PFSK-1 (cell line): ENCODE measurements around the gene DACT3.

Experiments used
- FOXP2 ChIP-seq: optimal IDR thresholded peaks from 2 replicates; pipeline ENCODE3; 2011; ENCODE audit warnings: borderline replicate concordance, control low read depth, inconsistent platforms; ENCODE audit not compliant: insufficient read depth; ENCODE audit errors: extremely low read length, extremely low read depth
- POLR2AphosphoS5 ChIP-seq: IDR thresholded peaks from 2 replicates; pipeline ENCODE4 v1.6.1; 2012; ENCODE audit warnings: low read depth, mild to moderate bottlenecking, control low read depth, low read length, moderate library complexity
- SIN3A ChIP-seq: IDR thresholded peaks from 2 replicates; pipeline ENCODE4 v1.6.1; 2012; ENCODE audit warnings: mild to moderate bottlenecking, low read length, moderate library complexity, borderline replicate concordance; ENCODE audit not compliant: insufficient read depth
- TAF1 ChIP-seq: IDR thresholded peaks from 2 replicates; pipeline ENCODE4 v1.6.1; 2012; ENCODE audit warnings: low read length, control low read depth, borderline replicate concordance; ENCODE audit not compliant: insufficient read depth
- TF ChIP-seq, protein P1 (sequence below), 2 experiments: IDR thresholded peaks; 2 replicates each; pipeline versions ENCODE4 v1.6.1 to v1.8.0; 2011 to 2012; ENCODE audit warnings: low read depth in 2 of 2, low read length in 2 of 2, control low read depth in 1 of 2, inconsistent platforms in 1 of 2, mild to moderate bottlenecking in 1 of 2, moderate library complexity in 1 of 2; ENCODE audit not compliant: insufficient read depth in 1 of 2

DNA sequence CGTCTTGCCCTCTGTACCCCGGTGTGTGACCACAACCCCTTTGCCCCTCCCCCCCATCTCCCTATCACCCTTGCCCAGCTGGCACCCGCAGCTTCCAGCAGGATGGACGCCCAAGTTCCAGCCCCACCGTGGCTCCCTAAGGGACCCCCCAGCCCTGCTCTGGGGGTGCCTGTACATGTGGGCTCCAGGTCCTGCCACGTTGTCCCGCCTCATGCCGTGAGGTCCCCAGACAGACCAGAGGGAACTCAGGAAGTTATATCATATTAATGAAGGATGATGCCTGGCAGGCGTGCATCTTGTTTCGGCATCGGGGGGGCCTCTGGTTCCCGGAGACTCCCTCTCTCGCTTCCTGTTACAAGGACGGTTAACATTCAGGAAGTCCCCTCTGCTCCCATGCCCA, 34.5 kb downstream of the DACT3 start:
- no peak for TF ChIP-seq SIN3A
- TF ChIP-seq POLR2AphosphoS5 = no peak
- TF ChIP-seq TAF1 = no peak
- TF ChIP-seq, protein P1, sequence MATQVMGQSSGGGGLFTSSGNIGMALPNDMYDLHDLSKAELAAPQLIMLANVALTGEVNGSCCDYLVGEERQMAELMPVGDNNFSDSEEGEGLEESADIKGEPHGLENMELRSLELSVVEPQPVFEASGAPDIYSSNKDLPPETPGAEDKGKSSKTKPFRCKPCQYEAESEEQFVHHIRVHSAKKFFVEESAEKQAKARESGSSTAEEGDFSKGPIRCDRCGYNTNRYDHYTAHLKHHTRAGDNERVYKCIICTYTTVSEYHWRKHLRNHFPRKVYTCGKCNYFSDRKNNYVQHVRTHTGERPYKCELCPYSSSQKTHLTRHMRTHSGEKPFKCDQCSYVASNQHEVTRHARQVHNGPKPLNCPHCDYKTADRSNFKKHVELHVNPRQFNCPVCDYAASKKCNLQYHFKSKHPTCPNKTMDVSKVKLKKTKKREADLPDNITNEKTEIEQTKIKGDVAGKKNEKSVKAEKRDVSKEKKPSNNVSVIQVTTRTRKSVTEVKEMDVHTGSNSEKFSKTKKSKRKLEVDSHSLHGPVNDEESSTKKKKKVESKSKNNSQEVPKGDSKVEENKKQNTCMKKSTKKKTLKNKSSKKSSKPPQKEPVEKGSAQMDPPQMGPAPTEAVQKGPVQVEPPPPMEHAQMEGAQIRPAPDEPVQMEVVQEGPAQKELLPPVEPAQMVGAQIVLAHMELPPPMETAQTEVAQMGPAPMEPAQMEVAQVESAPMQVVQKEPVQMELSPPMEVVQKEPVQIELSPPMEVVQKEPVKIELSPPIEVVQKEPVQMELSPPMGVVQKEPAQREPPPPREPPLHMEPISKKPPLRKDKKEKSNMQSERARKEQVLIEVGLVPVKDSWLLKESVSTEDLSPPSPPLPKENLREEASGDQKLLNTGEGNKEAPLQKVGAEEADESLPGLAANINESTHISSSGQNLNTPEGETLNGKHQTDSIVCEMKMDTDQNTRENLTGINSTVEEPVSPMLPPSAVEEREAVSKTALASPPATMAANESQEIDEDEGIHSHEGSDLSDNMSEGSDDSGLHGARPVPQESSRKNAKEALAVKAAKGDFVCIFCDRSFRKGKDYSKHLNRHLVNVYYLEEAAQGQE (IDR thresholded peaks at IDR 0.05; ENCODE audit: insufficient read depth in 1 of 2, low read depth in 2 of 2, low read length in 2 of 2) = no peak
- TF ChIP-seq FOXP2 = no peak
